Prostate gland (tissue), 2 donors: ENCODE results near the gene SLC32A1.

Source experiments
- CTCF ChIP-seq, 4 experiments: fragments of 200-600 bp in 2 of 4; fragments of 450-650 bp in 2 of 4; sonication (generic) in 2 of 4; IDR thresholded peaks; 1 replicate in 3 of 4; 2 replicates in 1 of 4; pipeline ENCODE4 v1.5.1; 2016 to 2019; ENCODE audit warnings: antibody characterized with exemption in 4 of 4, mild to moderate bottlenecking in 2 of 4, moderate library complexity in 2 of 4
- POLR2A ChIP-seq: fragments of 450-650 bp; IDR thresholded peaks from one replicate; pipeline ENCODE4 v1.6.1; 2016; ENCODE audit warnings: antibody characterized with exemption, mild to moderate bottlenecking
- POLR2AphosphoS5 ChIP-seq: sonication (generic); formaldehyde crosslinking; IDR thresholded peaks from one replicate; pipeline ENCODE4 v1.6.1; 2017; ENCODE audit warnings: antibody characterized with exemption

- TF ChIP-seq CTCF (IDR thresholded peaks at IDR 0.05): no peak
- TF ChIP-seq POLR2A: no peak
- no peak for TF ChIP-seq POLR2AphosphoS5
These were observed 24.5 kb downstream of the SLC32A1 start for GRCh38 chr20:38748861-38749149.
